Spleen (tissue), 7 donors: ENCODE results near the gene BIN2.

Source experiments
- POLR2A ChIP-seq, 3 donors: fragments of 450-650 bp; IDR thresholded peaks; one replicate each; pipeline ENCODE4 v1.5.1; 2017; ENCODE audit warnings: antibody characterized with exemption in 3 of 3, mild to moderate bottlenecking in 1 of 3
- POLR2AphosphoS5 ChIP-seq, 3 donors: sonication (generic); formaldehyde crosslinking; IDR thresholded peaks; one replicate each; pipeline ENCODE4 v1.5.1; 2017; ENCODE audit warnings: antibody characterized with exemption in 3 of 3
- TF ChIP-seq, protein P1 (sequence below), 11 experiments: fragments of 200-600 bp in 7 of 11; fragments of 450-650 bp in 4 of 11; sonication (generic) in 4 of 11; IDR thresholded peaks in 8 of 11; conservative IDR thresholded peaks in 3 of 11; 1 replicate in 7 of 11; 2 replicates in 4 of 11; pipeline versions ENCODE4 v1.4.0 to v1.8.0; 2016 to 2021; ENCODE audit warnings: antibody characterized with exemption in 11 of 11, inconsistent platforms in 4 of 11, mild to moderate bottlenecking in 1 of 11
- donor health status: DM: no; HTN: no; CAD: no; lungs with moderate emphysema.
- donor health status: DM: no; HTN: no; CAD: no.
- donor health status: DM: no; HTN: no; CAD: no.

DNA sequence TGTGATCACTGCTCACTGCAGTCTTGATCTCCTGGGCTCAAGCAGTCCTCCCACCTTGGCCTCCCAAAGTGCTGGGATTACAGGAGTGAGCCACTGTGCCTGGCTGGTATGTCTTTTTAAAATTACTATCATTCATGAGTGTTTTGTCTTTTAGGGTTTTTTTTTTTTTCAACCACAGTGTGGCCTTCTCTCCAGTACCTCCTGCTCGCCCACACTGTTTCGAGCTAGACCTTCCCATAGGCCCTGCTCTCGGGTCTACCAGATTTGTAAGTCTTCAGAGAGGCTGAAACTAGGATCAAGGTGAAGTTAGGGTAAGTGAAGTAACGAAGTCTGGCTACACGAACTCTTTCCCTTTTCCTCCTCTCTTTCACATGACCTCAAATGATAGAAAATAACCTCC is 1.5 kb downstream of the BIN2 start:
- TF ChIP-seq, protein P1, sequence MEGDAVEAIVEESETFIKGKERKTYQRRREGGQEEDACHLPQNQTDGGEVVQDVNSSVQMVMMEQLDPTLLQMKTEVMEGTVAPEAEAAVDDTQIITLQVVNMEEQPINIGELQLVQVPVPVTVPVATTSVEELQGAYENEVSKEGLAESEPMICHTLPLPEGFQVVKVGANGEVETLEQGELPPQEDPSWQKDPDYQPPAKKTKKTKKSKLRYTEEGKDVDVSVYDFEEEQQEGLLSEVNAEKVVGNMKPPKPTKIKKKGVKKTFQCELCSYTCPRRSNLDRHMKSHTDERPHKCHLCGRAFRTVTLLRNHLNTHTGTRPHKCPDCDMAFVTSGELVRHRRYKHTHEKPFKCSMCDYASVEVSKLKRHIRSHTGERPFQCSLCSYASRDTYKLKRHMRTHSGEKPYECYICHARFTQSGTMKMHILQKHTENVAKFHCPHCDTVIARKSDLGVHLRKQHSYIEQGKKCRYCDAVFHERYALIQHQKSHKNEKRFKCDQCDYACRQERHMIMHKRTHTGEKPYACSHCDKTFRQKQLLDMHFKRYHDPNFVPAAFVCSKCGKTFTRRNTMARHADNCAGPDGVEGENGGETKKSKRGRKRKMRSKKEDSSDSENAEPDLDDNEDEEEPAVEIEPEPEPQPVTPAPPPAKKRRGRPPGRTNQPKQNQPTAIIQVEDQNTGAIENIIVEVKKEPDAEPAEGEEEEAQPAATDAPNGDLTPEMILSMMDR (IDR thresholded peaks at IDR 0.05 in 8 of 11, conservative IDR thresholded peaks at IDR 0.05 in 3 of 11): no peak
- TF ChIP-seq POLR2AphosphoS5 (IDR thresholded peaks at IDR 0.05) (no peak), POLR2A (IDR thresholded peaks at IDR 0.05) (no peak)
